CD4-positive, alpha-beta T cell treated with Interleukin-21 for 1 hour (primary cell): ENCODE measurements around the gene SLC25A17.
"Not testable (repeated sequence)": the region's sequence is repeated elsewhere in the genome, so short reads cannot be mapped to it uniquely, and the experiment has no call there.

ENCODE experiments used
- DNase-seq: peaks from one replicate; pipeline ENCODE4 v3.0.0-alpha.2; 2020

SLC25A17 gene, protein sequence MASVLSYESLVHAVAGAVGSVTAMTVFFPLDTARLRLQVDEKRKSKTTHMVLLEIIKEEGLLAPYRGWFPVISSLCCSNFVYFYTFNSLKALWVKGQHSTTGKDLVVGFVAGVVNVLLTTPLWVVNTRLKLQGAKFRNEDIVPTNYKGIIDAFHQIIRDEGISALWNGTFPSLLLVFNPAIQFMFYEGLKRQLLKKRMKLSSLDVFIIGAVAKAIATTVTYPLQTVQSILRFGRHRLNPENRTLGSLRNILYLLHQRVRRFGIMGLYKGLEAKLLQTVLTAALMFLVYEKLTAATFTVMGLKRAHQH

DNA sequence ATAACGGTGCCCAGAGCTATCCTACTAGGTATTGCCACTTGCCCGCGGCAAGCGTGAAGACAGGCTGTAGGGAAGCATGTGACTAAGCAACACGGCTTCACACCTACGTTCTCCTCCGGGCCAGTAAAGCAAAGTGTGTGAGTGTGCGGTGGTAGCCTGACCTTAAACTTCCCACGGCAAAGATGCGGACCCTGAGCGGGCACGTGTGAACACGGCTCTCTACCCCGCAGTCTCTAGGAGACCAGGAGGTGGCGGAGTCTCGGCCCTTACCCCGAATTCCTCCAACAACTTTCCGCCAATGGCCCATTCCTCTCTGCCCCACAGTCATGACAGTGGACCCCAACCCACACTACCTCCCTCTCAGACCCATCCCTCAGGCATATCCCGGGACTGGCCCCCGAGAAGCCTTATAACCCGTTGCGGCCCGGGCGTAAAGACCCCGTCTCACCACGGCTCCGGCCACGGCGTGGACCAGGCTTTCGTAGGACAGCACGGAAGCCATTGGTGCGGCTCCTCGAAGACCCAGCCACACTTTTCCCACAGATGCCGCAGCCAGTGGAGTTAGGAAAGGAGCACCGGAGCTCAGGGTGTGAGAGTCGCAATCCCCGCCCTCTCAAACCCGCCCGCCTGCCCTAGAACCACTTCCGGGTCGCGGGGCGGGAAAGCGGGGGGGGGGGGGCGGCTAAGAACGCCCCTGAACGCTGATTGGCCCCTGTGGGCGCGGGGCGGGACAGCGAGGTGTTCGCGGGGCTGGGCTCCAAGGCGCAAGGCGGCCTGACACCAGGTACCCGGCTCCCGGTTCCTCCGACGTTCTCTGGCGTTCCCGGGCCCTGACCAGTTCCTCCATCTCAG lies at the start of gene SLC25A17:
Gene SLC25A17, minus strand, starts transcription at position 600 of the 852 bp plus-strand sequence. Its CDS starts 98 bp downstream, at position 502.
- DNase-seq: peak; percentile 88

DNA sequence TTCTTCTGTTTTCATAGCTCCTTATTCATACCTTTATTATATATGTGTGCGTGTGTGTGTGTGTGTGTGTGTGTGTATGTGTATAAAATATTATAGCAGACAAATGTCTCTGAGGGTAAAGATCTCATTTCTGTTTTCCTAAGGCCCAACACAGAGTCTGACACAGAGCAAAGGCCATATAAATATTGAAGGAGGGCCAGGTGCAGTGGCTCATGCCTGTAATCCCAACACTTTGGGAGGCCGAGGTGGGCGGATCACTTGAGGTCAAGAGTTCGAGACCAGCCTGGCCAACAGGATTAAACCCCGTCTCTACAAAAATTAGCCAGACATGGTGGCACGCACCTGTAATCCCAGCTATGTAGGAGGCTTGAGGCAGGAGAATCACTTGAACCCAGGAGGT lies 49.2 kb upstream of the SLC25A17 start:
- DNase-seq: not testable (repeated sequence)

DNA sequence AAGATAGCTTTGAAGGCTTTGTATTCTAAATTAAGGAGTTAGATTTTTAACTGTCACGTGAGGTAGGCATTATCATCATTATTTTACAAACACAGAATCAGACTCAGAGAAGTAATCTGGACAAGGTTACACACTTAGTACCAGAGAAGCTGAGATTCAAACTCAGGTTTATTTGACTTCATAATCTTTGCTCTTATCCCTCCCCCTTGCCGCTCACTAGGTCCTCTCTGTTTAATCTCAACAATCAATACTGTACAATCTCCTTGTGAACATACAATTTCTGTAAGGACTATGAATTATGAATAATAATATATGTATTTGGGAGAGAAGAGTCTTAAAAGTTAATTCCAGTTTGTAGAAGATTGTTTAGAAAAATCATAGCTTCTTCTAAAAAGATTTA lies 48.0 kb upstream of the SLC25A17 start:
- no peak for DNase-seq

DNA sequence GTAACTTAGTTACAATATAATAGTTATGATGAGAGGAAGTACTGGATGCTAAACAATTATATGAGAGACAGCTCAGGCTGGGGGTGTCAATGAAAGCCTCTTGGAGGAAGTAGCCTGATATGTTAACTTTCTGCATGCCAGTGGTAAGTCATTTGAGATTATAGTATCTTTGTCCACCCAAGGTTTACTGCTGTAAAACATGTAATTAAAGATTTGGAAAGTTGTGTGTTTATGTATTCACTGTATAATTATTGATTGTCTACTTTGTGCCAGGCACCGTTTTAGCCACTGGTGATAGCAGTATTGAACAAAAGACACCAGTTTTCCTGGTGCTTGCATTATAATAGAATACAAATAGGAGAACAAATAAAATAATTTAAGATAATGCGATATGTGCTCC lies 43.4 kb upstream of the SLC25A17 start:
- no peak for DNase-seq

DNA sequence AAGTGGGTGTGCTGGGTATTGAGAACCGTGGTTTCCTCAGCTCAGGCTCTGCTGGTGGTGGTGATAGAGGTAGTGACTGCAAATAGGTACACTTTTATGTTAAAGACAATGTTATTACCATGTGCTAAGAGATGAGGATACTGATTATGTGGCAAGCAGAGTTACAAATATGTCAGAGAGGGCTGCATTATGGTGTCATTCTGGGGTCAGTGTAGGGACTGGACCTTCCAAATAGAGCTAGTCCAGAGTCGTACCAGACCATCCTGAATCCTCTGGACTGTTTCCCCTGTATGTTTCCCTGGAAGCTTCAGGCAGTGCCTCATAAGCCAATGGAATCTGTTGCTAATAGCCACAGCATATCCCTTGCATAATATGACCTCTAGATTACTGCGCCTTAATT lies 42.9 kb upstream of the SLC25A17 start, which contains the start of gene DNAJB7:
Gene DNAJB7, minus strand, starts transcription at position 101 of the 400 bp plus-strand sequence. CDS start 119 bp downstream, outside the sequence.
- no peak for DNase-seq

DNA sequence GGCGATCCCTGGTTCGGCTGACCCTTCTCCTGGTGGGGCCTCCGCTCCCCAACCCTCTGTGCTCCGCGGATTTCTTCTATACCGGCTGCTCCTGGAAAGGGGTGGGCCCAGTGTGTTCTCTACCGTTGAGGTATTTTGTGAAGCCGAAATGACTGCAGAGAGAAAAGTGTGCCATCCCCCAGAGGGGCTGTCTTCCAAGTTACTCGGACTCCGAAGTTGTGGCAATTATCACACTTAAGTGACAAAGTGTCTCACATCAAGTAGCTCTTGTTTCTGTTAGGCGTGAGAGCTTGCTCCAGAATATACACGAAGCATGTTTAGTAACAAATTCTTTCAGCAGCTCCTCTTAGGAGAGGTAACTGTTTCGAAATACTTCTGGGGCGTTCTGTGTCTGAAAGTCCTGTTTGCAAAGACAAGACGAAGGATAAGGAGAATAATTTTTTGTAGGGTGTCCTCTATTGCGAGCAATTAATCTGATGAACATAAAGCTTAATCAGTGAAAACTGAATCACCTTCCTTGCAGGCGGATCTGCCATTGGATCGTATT lies 38.2 kb upstream of the SLC25A17 start:
- no peak for DNase-seq

DNA sequence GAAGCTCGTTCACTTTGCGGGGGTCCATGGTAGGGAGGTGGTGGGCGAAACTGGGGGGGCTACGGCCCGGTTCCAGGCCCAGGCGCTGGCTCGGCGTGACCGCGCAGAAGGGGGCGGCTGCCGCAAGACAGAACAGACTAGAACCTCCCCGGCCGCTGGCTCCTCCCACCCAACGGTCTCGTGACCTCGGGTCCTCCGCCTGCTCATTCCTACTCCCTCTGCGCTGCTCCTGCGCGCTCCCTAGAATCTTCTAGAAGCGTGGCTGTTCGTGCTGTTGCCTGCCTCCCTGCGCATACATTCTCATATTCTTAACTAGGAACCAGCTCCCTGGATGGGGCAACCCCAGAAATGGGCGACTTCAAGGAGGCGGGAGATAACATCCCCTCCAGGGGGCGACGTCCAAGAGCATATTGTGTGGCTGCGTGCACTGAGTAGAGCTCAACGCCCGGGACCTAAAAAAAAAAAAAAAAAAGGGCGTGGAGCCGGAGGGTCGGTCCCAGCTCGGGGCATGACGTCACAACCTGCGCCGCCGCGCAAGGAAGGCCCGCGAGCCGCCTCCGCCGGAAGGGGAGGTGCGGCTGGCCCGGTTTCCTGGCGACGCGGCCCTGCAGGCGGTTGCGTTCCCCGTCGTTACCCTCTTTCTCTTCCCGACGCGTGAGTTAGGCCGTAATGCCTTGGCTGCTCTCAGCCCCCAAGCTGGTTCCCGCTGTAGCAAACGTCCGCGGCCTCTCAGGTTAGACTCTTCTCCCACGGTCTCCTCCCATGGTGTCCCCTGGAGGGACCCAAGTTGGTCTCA lies 37.6 kb upstream of the SLC25A17 start, which contains the start of the genes ST13 and XPNPEP3:
Gene ST13, minus strand, starts transcription at position 127 of the 796 bp plus-strand sequence. Its CDS starts 99 bp downstream, at position 28.
Gene XPNPEP3, plus strand, starts transcription at position 636 of the 796 bp plus-strand sequence. Its CDS starts 34 bp downstream, at position 670.
- peak; percentile 97 for DNase-seq

DNA sequence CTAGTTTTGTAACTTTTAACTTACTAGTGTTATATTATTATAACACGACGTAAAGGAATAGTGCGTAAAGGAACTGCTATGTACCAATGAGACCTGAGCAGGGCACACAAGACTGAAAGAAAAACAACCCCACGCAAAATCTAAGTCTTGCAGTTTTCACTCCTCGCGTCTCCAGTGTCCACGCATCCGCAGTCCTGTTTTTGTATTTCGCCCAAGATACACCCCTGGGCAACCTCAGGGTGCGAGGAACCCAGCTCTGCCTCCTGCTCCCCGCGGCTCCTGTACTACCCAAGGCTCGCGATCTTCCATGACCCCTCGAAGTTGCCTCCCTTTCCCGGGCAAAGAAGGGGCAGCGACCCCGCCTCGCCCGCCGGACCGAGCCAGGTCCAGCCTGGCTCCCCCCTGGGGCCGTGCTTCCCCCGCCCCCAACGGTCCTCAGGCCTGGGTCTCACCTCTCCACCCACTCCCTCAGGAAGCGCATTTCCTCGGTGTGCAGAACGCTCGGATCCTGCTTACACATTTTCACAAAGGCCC lies 36.9 kb upstream of the SLC25A17 start:
- DNase-seq: peak; percentile 48

DNA sequence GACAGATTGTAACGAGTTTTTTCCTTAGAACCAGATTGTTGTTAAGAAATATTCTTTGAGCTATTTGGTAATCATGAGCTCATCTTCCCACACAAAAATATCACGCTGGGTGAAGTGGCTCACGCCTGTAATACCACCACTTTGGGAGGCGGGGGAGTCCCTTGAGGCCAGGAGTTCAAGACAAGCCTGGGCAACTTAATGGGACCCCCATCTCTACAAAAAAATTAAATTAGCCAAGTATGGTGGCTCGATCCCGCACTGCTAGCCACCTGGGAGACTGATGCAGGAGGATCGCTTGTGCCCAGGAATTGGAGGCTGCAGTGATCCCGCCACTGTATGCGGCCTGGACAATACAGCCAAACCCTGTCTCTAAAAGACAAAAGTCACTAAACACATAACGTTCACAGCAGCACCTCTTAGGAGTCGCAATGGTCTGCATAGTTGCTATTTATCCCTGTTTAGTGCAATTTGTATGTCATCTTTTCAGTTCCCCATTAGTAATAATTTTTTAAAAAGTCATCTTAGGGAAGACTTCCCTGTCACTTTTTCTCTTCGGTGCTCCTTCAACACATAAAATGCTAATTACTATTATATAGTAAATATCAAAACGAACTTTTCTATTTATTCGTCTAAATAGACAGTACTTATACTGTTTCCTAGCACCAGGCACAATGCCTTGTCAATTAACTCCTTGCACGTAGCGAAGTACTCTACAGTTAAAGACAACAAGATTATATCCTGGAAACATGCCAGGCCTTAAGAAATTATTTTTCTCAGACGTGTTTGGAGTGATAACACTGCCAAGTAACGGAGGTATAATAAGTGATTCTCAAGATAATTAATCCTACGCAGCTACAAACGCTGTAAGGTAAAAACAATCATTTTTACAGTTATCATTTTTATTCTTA lies 36.2 kb upstream of the SLC25A17 start:
- peak; percentile 26 for DNase-seq

DNA sequence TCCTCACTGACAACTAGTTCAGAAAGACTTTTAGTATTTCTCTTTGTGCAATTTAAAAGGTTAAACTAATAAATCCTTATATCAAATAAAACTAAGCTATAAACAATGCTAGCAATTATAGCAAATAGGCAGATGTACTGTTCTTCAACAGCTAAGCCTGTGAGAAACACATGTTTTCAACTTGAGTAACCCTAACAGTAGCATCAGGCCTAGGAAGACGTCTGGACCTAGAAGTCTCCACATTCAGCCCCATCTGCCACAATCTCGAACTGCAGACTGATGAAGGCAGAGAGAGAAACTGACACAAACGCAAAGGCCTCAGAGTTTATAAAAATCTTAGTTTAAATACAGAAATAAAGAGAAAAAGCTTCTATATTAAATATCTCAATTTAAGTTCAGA lies 34.8 kb upstream of the SLC25A17 start:
- DNase-seq: no peak

DNA sequence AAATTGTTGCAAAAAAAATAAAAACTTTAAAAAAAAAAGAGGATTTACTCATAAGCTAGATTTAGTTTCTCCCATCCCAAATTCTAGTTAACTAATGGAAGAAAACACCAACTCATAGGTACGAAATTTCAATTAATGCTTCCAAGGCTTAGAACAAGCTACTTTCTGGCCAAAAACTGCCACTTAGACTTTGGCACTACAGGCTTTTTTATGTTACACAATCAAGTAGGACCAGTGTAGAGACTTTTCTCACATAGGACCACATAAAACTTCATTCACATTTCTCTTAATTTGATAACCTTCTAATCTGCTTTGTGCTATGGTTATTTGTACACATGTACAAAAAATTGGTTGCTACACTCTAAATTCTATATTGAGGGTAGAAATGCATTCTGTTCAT lies 34.2 kb upstream of the SLC25A17 start:
- DNase-seq: no peak

DNA sequence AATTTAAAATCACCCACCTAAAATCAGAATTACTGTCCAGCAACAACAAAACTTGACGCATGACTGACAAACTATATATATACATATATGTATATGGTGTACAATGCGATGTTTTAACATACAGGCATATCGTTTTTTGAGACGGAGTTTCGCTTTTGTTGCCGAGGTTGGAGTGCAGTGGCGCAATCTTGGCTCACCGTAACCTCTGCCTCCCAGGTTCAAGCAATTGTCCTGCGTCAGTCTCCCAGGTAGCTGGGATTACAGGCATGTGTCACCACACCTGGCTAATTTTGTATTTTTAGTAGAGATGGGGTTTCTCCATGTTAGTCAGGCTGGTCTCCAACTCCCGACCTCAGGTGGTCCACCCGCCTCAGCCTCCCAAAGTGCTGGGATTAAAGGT lies 26.7 kb upstream of the SLC25A17 start:
- not testable (repeated sequence) for DNase-seq

DNA sequence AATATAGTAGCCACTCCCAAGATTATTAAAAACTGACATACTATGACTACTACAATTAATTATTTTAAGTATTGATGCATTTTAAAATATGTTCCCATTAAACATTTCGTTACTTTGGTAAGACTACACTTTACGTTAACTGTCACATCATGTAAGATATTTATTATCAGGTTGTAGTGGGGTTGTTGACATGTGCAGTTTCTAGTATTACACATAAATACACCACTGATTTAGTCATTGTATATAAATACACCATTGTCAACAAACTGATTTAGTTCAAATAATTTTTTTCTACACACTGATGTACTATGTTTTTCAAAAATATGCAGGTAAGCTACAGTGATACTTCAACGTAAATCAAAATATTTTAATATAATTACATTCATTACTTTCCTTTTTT lies 25.8 kb upstream of the SLC25A17 start:
- no peak for DNase-seq

DNA sequence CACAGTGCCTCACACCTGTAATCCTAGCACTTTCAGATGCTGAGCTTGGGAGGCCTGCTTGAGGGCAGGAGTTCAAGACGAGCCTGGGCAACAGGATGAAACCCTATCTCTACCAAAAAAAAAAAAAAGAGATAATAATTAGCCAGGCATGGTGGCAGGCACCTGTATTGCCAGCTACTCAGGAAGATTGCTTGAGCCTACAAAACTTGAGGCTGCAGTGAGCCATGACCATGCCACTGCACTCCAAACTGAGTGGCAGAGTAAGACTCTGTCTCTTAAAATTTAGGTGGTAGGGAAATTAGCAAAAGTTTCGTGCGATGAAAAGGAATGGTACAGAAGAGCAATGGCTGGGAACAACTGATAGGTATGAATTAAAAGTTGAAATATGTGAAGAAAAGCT lies 19.3 kb upstream of the SLC25A17 start:
- no peak for DNase-seq

DNA sequence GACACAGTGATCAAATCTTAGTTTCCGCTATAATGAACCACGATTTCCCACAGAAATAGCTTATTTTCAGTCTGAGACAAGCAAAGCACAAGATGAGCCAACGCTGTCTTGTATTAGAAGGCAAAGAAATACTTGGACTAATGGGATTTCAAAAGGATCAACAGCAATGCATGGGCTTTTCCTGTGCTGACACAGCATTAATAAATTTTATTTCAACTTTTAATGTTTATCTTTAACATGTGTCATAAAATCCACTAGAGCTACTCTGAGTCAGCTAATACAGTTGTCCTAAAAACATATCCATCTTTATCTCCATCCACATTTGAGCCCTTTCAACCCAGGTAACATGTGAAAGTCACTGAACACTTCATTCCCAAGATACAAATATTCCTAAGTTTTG lies 15.5 kb upstream of the SLC25A17 start:
- DNase-seq: no peak

DNA sequence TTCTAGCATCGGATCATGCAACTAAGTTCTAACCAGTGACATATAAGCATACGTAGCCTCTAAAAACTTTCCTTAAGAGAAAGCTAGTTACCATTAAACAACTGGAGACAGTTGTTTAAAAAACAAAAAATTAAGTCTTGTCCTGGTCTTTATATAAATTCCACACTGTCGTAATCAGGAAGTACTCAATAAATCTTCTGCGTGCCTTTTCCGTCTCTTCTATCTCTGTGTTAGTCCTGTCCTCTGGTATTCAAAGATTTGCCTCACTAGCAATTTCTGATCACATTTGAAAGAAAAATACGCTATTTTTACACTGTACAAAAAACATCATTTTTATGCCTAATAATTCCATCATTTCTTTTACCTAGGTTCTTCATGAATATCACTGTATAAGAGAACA lies 10.0 kb upstream of the SLC25A17 start:
- DNase-seq: no peak

DNA sequence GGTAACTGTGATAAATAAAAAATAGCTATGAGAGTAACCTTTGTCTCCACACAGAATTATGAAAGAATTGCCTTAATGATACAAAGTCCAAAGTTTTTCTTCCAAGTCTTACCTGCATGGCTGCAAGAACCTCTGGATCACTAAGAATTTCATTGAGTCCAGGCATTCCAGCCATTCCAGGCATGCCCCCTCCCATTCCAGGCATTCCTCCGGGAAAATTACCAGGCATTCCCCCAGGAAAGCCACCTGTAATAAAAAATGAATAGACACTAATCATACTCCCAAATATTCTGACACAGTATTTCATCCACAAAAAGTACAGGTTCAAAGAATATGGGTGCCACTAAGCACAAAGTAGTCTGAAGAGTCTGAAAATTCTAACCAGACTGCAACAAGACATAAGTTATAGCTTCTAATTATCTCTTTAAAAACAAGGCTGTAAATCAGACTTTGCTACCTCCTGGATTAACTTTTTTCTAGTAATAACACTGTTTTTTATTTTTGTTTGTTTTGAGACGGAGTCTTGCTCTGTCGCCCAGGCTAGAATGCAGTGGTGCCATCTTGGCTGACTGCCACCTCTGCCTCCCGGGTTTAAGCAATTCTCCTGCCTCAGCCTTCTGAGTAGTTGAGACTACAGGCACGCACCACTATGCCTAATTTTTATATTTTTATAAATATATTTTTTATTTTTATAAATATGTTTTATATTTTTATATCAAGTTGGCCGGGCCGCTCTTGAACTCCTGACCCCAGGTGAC lies 8.0 kb upstream of the SLC25A17 start:
- no peak for DNase-seq

DNA sequence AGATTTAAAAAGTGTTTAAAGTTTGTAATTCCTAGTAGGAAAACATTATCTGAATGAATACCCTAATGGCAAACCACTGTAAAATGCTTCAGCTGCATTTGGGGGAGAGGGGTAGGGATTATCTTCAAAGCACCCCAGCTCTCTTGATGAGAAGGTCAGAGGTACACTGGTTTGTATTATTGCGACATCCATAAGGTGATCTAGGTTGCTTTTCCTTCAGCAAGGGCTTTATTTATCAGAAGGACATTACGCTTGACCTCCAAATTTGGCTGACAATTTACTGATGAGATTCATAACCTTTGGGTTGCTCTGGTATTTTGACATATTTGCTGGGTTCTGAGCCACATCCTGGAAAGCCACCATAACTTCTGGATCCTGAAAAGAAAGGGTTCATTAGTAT lies 7.1 kb upstream of the SLC25A17 start:
- DNase-seq: not testable (repeated sequence)

DNA sequence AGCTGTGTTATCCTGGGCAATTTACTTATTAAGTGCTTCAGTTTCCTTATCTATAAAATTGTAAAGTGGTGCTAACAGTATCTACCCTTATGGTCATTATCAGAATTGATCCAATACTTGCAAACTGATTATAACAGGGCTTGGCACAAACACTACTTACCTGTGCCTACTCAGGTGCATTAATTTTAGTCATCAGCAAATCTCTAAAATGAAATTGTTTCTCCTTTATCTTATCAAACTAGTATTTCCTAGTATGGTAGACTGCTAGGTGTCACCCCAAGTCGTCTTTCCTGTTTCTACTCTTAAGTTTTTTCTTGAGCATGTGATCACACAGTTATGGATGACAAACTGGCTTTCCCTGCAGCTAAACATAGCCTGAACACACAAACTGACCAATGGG lies 4.3 kb upstream of the SLC25A17 start:
- no peak for DNase-seq

DNA sequence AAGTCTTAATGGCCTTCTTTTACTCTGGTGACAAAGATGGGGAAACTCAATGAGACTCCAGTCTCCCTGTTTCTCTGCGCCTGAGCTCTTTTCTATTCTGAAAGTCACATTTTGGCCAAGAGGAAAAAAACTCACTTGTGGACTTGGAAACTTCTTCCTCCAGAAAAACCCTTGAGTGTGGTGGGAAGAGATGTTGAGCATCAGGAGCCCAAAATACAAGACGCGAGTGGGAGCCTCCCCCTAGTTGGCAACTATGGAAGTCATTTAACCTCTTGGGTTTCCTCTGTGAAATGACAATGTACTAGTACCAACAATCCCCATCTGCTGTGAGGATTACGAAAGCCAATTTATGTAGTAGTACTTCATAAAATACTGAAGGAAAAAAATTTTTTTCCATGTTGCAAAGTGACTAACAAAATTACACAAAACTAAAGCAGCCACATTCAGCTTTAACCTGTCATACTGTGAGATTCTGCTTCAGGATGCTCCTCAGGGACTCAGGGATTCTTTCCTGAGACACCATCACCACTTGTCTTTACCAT lies 524 bp upstream of the SLC25A17 start:
- DNase-seq: no peak
